ENCODE results near the gene MRPS9. TPM values are rescaled to one million over a fixed set of nuclear protein-coding genes. Genes with fewer than 3 reads are reported as not detected.
A peak's percentile ranks its signal among the peaks of the same experiment; 100 is the strongest.

MRPS9 gene
- total RNA-seq, 1 donor: 17.7 TPM

DNA sequence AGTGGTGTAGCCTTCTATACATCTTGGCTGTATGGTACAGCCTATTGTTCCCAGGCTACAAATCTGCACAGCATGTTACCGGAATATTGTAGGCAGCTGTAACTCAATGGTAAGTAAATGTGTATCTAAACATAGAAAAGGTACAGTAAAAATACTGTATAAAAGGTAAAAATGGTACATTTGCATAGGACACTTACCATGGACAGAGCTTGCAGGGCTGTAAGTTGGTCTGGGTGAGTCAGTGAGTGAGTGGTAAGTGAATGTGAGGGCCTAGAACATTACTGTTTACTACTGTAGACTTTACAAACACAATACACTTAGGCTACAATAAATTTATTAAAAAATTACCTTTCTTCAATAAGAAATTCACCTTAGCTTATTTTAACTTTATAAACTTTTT lies 3.7 kb upstream of the MRPS9 start:
- no peaks in the 10 kb centered on the region for H3K9me3 ChIP-seq (ENCODE audit: low read depth, low read length)
- H3K4me1 ChIP-seq (ENCODE audit: insufficient read depth, low read length): peaks cover 12% of the 10 kb centered on the region
- H3K79me2 ChIP-seq (ENCODE audit: insufficient read depth, low read length): peaks cover 10% of the 10 kb centered on the region
- no peak overlapping the region for H2AFZ ChIP-seq (ENCODE audit: low read length)
- H4K20me1 ChIP-seq (ENCODE audit: insufficient read depth, low read length): no peaks in the 10 kb centered on the region
- TF ChIP-seq, protein P1, sequence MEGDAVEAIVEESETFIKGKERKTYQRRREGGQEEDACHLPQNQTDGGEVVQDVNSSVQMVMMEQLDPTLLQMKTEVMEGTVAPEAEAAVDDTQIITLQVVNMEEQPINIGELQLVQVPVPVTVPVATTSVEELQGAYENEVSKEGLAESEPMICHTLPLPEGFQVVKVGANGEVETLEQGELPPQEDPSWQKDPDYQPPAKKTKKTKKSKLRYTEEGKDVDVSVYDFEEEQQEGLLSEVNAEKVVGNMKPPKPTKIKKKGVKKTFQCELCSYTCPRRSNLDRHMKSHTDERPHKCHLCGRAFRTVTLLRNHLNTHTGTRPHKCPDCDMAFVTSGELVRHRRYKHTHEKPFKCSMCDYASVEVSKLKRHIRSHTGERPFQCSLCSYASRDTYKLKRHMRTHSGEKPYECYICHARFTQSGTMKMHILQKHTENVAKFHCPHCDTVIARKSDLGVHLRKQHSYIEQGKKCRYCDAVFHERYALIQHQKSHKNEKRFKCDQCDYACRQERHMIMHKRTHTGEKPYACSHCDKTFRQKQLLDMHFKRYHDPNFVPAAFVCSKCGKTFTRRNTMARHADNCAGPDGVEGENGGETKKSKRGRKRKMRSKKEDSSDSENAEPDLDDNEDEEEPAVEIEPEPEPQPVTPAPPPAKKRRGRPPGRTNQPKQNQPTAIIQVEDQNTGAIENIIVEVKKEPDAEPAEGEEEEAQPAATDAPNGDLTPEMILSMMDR (IDR thresholded peaks at IDR 0.05; ENCODE audit: extremely low read depth, low read depth, low read length): no peak
- H3K4me3 ChIP-seq (ENCODE audit: insufficient read depth, low read length): no peak overlapping the region
- no peak for DNase-seq (ENCODE audit: insufficient read length, low spot score, missing footprints)
- no peaks in the 10 kb centered on the region for H3K27me3 ChIP-seq (ENCODE audit: insufficient read depth, low read length)
- H3K27ac ChIP-seq (ENCODE audit: low read depth, low read length): no peak overlapping the region
- no peaks in the 10 kb centered on the region for H3K36me3 ChIP-seq (ENCODE audit: insufficient read depth, low read length)
- no peak overlapping the region for H3K4me2 ChIP-seq (ENCODE audit: insufficient read depth, low read length)

GRCh38 chr2:105038383-105039061 lies 653 bp downstream of the MRPS9 start:
- Histone ChIP-seq H3K27ac (ENCODE audit: low read depth, low read length) (peak overlapping the region; percentile 69), H3K9me3 (ENCODE audit: low read depth, low read length) (no peaks in the 10 kb centered on the region), H3K4me2 (ENCODE audit: insufficient read depth, low read length) (peak overlapping the region; percentile 99), H3K36me3 (ENCODE audit: insufficient read depth, low read length) (no peaks in the 10 kb centered on the region), H4K20me1 (ENCODE audit: insufficient read depth, low read length) (peaks cover 3% of the 10 kb centered on the region), H3K4me3 (ENCODE audit: insufficient read depth, low read length) (peak overlapping the region; percentile 82), H3K27me3 (ENCODE audit: insufficient read depth, low read length) (no peaks in the 10 kb centered on the region), H3K79me2 (ENCODE audit: insufficient read depth, low read length) (peaks cover 33% of the 10 kb centered on the region), H3K4me1 (ENCODE audit: insufficient read depth, low read length) (peaks cover 12% of the 10 kb centered on the region), H2AFZ (ENCODE audit: low read length) (peak overlapping the region; percentile 96)
- DNase-seq (ENCODE audit: insufficient read length, low spot score, missing footprints): peak; percentile 56
- TF ChIP-seq, protein P1 (IDR thresholded peaks at IDR 0.05; ENCODE audit: extremely low read depth, low read depth, low read length): no peak

DNA sequence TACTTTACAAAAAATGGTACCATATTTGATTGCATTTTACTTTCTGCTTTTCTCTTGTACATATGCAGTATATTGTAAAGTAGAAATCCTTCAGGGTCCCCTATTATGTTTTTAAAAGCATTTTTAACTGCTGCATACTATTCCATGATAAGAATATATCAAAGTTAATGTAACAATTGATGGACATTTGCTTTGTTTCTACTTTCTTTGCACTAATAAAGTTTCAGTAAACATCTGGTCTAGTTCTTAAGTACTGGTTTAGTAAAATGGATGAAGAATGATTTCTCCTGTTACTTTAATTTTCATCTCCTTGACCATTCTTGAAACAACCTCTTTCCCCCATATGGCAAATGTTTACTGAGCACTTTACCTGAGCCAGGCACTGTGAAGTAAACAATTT lies 1.7 kb downstream of the MRPS9 start:
- Histone ChIP-seq H3K27ac (ENCODE audit: low read depth, low read length) (no peak overlapping the region), H3K4me3 (ENCODE audit: insufficient read depth, low read length) (no peak overlapping the region), H3K4me2 (ENCODE audit: insufficient read depth, low read length) (no peak overlapping the region), H3K36me3 (ENCODE audit: insufficient read depth, low read length) (no peaks in the 10 kb centered on the region), H2AFZ (ENCODE audit: low read length) (no peak overlapping the region), H4K20me1 (ENCODE audit: insufficient read depth, low read length) (peaks cover 3% of the 10 kb centered on the region), H3K27me3 (ENCODE audit: insufficient read depth, low read length) (no peaks in the 10 kb centered on the region), H3K79me2 (ENCODE audit: insufficient read depth, low read length) (peaks cover 33% of the 10 kb centered on the region), H3K4me1 (ENCODE audit: insufficient read depth, low read length) (peaks cover 12% of the 10 kb centered on the region), H3K9me3 (ENCODE audit: low read depth, low read length) (no peaks in the 10 kb centered on the region)
- no peak for DNase-seq (ENCODE audit: insufficient read length, low spot score, missing footprints)
- TF ChIP-seq, protein P1 (IDR thresholded peaks at IDR 0.05; ENCODE audit: extremely low read depth, low read depth, low read length): no peak

- H3K79me2 ChIP-seq (ENCODE audit: insufficient read depth, low read length): peaks cover 33% of the 10 kb centered on the region
- H3K27ac ChIP-seq (ENCODE audit: low read depth, low read length): no peak overlapping the region
- no peak overlapping the region for H3K4me3 ChIP-seq (ENCODE audit: insufficient read depth, low read length)
- H3K36me3 ChIP-seq (ENCODE audit: insufficient read depth, low read length): no peaks in the 10 kb centered on the region
- no peak overlapping the region for H3K4me2 ChIP-seq (ENCODE audit: insufficient read depth, low read length)
- no peaks in the 10 kb centered on the region for H3K27me3 ChIP-seq (ENCODE audit: insufficient read depth, low read length)
- DNase-seq (ENCODE audit: insufficient read length, low spot score, missing footprints): no peak
- TF ChIP-seq, protein P1 (IDR thresholded peaks at IDR 0.05; ENCODE audit: extremely low read depth, low read depth, low read length): no peak
- no peaks in the 10 kb centered on the region for H3K9me3 ChIP-seq (ENCODE audit: low read depth, low read length)
- H3K4me1 ChIP-seq (ENCODE audit: insufficient read depth, low read length): peaks cover 8% of the 10 kb centered on the region
- H4K20me1 ChIP-seq (ENCODE audit: insufficient read depth, low read length): peaks cover 3% of the 10 kb centered on the region
- no peak overlapping the region for H2AFZ ChIP-seq (ENCODE audit: low read length)
These were observed 4.3 kb downstream of the MRPS9 start for GRCh38 chr2:105042189-105042588.

Data from osteoblast (primary cell).